ENCODE results near the gene DDX19B. TPM values are rescaled to one million over a fixed set of nuclear protein-coding genes. Genes with fewer than 3 reads are reported as not detected.
"Not testable (repeated sequence)": the region's sequence is repeated elsewhere in the genome, so short reads cannot be mapped to it uniquely, and the experiment has no call there.

Gene DDX19B
- 23.0 TPM for polyA plus RNA-seq (ENCODE audit: insufficient read length)

DNA sequence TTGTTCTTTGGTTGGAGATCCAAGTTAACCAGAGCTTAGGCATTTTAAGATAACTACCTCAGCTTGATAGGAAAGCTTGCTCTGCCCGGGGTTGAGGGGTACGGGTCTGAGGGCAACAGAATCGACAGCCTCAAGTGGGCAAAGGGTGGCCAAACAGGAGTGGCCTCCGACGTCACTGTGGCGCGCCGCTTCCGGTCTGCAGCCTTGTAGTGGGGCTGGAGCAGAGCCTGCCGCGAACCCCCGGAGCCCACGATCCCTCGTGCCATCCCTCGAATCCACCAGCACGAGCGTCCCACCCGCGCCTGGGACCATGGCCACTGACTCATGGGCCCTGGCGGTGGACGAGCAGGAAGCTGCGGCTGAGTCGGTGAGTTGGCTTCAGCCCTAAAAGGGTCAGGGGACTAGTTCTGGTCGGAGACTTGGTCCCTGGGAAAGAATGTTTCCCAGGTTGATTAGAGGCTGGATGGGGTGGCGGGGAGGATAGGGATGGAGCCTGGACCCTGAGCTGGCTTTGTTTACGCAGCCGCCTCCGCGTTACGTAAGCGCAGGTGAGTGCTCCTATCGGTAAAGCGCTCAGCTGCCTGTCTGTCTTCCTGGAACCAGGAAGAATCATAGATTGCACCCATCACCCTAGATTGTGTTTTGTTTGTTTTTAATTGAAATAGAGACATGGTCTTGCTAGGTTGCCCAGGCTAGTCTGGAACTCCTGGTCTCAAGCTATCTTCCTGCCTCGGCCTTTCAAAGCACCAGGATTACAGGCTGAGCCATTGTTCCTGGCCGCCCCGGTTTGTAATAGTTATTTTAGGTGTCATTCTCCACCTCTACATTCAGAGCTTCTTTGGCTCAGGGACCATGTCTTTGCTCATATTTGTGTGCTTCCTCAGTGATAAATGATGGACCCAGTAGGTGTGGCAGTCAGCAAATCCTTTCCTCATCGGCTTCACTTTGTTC lies at the start of gene DDX19B:
Gene DDX19B, plus strand, starts transcription at position 199 of the 951 bp plus-strand sequence. Its CDS starts 112 bp downstream, at position 311.
- DNase-seq, result peak; percentile 84

- not testable (repeated sequence) for DNase-seq
These were observed 49.3 kb upstream of the DDX19B start for GRCh38 chr16:70249697-70250096.

DNA sequence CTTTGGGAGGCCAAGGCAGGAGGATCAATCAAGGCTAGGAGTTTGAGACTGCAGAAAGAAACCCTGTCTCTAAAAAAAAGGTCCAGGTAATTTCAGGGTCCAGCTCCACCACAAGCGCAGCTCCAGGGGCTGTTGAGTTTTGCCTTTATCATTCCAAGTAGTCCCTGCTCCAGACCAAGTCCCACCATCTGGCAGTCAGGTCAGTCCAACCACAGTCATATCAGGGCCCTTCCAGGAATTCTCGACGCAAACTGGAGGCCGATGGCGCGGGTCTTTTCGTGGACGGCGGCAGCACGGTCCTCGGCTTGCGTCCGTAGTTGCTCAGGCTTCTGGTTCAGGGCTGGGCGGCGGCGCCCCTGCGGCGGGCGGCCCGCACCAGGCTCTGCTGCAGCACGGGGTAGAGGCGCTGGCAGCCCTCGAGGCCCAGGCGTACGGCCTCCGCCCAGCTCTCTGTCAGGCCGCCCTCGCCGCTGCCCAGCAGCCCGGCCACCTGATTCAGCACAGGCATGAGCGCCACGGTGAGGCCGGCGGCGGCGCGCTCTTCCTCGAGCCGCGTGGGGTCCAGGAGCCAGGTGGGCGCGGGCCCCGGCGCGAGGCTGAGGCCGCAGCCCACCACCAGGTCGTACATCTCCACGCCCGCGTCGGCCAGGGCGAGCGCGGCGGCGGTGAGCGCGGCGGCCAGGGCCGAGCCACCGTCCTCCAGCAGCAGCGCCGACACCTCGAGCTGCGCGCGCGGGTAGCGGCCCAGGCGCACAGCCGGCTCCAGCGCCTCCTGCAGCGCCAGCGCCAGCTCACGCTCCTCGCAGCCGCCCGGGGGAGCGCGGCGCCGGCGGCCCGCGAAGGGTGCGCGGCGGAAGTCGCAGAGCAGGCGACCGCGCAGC lies 48.0 kb upstream of the DDX19B start:
- peak; percentile 34 for DNase-seq

DNA sequence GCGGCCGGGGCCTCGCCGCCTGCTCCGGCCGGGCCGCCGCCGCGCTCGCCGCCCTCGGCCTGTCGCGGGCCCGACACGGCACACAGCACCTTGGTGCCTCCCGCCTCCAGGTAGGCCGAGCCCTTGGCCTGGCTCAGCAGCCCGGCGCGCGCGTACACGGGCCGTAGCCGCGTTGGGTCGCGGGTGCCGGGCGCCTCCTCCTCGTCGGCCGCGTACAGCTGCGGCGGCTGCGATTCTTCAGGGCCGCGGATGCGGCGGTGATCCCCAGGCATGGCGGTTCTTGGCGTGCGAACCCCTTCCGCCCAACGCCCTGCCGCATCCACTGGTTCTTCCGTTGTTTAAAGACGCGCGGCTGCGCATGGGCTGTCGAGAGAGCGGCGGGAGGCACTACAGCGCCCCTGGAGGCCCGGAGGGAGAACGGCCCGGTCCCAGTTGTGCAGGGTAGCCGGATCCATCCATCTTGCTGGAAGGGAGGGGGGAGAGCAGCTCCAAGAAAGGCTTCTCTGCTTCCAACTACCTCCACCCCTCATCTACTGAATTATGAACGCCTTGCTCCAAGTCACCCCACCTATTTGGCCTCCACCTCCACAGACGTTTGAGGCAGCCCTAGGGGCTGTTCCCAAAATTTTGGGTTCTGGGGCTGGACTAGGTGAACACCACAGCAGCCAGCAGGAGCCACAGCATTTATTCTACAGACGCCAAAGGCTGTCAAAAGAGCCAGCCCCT lies 47.2 kb upstream of the DDX19B start, which contains the start of gene EXOSC6:
Gene EXOSC6, minus strand, starts transcription at position 312 of the 726 bp plus-strand sequence. Its CDS starts 40 bp downstream, at position 272.
- peak; percentile 93 for DNase-seq

GRCh38 chr16:70252355-70252988 lies 46.5 kb upstream of the DDX19B start:
- no peak for DNase-seq

DNA sequence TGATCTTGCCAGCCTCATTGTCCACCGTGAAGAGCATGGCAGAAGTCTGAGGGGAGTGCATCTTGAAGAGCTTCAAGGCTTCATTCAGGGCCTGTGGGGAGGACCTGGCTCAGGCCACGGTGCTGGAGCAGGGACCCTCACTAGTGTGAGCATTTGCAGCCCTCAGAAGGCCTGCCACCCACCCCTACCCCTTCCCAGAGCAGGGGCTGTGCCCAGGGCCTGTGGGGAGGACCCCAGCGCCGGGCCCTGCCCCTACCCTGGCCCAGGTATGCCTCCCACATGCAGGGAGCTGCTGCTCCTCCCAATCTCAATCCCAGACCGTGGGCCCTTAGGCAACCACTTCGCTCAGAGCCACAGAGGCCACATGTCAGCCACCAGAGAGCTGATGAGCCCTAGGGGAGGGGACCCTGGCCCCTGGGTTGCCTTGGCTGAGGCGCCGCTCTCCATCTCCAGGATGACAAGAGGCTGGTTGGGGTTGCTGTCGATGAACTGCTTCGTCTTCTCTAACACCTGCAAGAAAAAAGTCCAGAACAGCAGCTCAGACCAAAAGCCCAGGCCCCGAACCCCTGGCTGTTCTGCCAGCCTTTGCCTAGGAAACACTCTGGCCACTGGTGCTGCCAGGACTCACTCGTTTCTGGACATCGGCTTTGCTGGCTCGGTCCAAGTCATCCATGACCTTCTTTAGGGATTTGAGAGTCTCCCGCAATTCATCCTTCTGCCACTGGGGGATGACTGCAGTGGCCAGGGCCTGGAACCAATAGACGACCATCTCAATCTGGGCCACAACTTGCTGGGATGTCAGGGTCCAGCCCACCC lies 45.5 kb upstream of the DDX19B start:
- no peak for DNase-seq

DNA sequence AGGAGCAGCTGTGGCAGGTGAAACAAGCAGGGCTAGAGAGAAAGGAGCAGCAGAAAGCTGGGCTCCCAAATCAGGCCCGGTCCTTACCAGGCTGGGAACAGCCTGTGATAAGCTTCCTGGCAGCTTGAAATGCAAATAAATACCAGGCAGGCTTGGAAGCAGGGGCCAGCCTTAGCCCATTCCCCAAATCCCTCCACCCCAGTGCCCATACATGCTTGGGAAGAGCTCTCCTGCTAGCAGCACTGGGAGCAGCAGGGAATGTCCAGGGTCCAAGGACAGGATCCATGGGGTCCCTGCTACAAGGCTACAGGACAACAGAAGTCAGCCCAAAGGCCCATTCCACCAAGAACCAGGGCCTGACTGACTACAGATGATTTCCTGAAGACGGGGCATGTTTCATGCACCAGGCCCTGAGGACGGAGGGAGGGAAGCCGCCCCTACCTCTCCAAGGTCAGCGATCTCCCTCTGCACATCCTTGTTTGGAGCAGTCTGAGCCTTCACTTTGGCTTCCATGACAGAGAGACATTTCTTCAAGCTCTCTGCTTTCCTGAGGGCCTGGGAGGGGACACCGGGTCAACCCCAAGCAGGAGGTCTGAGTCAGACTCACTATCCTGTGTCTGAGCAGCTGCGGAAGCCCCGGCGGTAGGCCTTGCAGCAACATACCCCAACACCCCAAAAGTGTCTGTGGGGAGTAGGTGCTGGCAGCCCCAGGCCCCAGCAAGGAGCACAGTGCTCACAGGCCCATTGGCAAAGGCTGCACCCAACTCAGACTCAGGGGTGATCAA lies 44.6 kb upstream of the DDX19B start:
- DNase-seq, result no peak

DNA sequence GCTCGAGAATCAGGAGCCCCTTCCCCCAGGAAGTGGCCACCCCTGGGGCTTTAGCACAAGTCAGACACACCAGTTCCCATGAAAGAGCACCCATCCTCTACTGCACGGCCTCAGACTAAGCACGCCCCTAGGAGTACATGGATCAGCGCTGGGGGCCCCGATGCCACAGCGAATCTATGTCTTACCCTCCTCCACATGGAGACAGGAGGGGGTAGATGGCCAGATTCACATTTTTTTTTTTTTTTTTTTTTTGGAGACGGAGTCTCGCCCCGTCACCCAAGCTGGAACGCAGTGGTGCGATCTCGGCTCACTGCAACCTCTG lies 44.1 kb upstream of the DDX19B start:
- no peak for DNase-seq

- no peak for DNase-seq
These were observed 43.4 kb upstream of the DDX19B start for GRCh38 chr16:70255574-70255973.

DNA sequence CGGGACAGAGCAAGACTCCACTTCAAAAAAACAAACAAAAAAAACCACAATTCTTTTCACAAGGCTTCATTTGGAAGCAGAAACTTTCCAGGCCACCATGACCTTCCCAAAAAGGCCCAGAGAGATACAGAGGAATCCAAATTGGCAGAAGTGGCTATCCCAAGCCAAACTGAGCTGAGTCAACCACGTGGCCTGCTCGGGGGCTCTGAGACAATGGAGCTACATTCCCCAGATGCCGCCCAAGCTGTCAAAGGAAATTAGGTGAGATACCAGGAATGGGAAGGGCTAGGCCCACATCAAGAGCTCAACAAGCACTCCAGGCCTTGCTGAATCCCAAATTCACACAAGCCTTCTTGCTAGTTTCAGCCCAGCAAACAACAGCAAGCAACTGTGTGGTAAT lies 41.6 kb upstream of the DDX19B start:
- DNase-seq, result no peak

DNA sequence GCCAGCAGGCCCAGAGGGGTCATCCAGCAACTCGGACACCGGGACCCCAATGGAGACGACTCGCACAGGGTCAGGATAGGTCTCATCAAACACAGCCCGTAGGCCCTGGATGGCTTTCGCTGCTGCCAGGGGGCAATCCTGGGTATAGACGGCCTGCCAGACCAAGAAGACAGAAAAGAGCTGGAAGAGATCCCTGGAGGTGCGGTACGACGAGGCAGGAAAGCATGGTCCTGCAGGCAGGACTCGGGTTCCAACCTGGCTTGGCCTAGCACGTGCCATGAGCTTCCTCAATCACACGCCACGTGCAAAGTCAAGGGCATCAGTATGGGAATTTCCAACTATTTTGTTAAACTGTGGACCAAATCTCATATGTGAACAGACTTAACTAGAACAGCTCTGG lies 40.9 kb upstream of the DDX19B start:
- no peak for DNase-seq

DNA sequence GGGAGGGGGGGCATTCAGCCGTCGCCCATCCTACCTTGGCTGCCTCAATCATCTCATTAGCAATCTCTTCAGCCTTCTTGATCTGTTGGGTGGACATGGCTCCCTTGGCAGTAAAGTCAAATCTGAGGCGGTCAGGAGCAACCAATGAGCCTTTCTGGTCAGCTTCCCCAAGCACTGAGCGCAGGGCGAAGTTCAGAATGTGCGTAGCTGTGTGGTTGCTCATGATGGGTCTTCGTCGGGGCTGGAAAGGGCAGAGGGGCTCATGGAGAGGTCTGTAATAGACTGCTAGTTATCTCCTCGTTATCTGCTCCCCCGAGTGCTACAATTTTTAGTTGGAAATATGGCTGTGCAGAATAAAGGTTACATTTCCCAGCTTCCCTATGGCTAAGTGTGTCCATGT lies 40.0 kb upstream of the DDX19B start:
- no peak for DNase-seq

- DNase-seq, result not testable (repeated sequence)
These were observed 39.1 kb upstream of the DDX19B start for GRCh38 chr16:70259903-70260302.

- no peak for DNase-seq
These were observed 31.5 kb upstream of the DDX19B start for GRCh38 chr16:70267516-70267915.

DNA sequence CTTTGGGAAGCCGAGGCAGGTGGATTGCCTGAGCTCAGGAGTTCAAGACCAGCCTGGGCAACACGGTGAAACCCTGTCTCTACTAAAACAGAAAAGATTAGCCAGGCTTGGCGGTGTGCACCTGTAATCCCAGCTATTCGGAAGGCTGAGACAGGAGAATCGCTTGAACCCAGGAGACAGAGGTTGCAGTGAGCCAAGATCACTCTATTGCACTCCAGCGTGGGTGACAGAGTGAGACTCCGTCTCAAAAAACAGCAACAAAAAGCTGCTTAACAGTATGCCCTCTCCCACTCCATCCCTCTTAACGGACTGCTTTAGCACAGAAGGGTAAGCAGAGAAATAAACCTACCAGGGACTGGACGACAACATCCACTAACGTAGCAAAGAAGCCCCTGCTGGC lies 31.1 kb upstream of the DDX19B start:
- not testable (repeated sequence) for DNase-seq

DNA sequence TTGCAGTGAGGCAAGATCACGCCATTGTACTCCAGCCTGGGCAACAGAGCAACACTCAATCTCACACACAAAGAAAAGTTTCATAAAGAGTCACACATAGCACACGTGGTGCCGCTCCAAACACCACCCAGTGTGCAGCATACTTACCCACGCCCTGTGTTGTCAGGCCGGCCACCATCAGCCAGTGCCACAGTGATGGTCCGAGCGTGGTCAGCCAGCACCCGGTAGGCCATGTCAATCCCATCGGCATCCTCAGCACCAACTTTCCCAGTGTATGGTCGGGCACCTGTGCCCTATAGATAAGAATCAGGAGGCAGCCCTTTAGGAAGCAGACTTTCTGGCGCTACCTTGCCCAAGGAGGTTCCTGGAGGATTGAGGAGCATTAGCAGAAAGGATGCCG lies 29.5 kb upstream of the DDX19B start:
- no peak for DNase-seq

DNA sequence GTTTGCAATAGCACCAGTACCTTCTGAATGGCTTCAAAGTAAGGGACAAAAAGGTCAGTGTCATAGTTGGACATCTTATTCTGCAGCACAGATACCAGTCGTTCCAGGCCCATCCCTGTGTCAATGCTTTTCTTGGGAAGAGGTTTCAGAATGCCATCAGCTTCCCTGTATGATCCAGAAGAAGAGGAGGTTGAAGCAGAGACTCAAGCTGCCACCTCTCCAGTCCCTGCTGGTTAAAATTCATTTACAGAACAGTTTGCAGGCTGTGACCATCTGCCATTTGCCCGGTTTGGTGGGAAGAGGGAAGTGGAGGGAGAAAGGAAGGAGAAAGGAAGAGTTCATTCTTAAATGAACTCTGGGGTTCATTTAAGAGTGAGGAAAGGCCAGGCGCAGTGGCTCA lies 28.8 kb upstream of the DDX19B start:
- DNase-seq, result no peak

GRCh38 chr16:70271696-70272095 lies 27.3 kb upstream of the DDX19B start:
- DNase-seq, result no peak

DNA sequence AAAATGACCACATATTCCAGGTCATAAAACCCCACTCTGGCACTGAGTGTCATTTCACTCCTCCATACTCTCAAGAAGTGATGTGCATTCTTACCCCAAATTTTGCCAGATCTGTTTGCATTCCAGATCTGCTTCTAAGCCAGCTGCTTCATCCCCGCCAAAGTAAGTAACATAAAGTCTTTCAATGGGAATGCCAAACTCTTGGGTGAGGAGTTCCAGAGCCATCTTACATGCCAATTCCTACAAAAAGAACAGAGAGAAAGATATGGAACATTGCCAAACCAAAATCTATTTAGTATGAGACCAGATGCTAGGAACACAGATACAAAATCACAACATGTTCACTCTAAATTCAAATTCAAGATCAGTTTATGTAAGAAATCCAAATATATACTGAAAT lies 22.6 kb upstream of the DDX19B start:
- DNase-seq, result no peak

DNA sequence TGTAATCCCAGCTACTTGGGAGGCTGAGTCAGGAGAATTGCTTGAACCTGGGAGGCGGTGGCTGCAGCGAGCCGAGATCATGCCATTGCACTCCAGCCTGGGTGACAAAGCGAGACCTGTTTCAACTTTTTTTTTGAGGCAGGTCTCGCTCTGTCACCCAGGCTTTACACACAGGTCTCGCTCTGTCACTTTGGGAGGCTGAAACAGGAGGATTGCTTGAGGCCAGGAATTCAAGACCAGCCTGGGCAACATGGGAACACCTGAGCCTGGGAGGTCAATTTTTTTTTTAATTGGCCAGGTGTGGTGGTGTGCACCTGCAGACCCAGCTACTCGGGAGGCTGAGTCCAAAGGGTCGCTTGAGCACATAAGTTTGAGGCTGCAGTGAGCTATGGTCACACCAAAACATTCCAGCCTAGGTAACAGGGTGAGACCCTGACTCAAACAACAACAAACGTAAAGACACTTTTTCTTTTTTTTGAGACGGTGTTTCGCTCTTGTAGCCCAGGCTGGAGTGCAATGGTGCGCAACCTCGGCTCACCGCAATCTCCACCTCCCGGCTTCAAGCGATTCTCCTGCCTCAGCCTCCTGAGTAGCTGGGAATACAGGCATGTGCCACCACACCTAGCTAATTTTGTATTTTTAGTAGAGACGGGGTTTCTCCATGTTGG lies 11.5 kb upstream of the DDX19B start:
- DNase-seq, result not testable (repeated sequence)

Measured in hindlimb muscle (tissue), 1 donor.